Sigmoid colon (tissue), 7 donors: ENCODE data around the gene PSENEN. TPM values are rescaled to one million over a fixed set of nuclear protein-coding genes. Genes with fewer than 3 reads are reported as not detected.

Source experiments
- DNase-seq: peaks from one replicate; pipeline ENCODE4 v3.0.0-alpha.2; 2019
- H3K27ac ChIP-seq, 4 donors: fragments of 200-600 bp; sonication (generic); one replicate each; pipeline ENCODE4 v1.5.1; 2016 to 2019; ENCODE audit warnings: mild to moderate bottlenecking in 1 of 4
- H3K27me3 ChIP-seq, 3 donors: fragments of 200-600 bp; sonication (generic); one replicate each; pipeline ENCODE4 v1.5.1; 2019; ENCODE audit warnings: mild to moderate bottlenecking in 1 of 3
- H3K36me3 ChIP-seq, 4 donors: fragments of 200-600 bp; sonication (generic); one replicate each; pipeline ENCODE4 v1.5.1; 2016 to 2019
- H3K4me1 ChIP-seq, 4 donors: fragments of 200-600 bp; sonication (generic); one replicate each; pipeline ENCODE4 v1.5.1; 2017 to 2019
- H3K4me3 ChIP-seq, 4 donors: fragments of 200-600 bp; sonication (generic); one replicate each; pipeline ENCODE4 v1.5.1; 2017 to 2019; ENCODE audit warnings: mild to moderate bottlenecking in 2 of 4, moderate library complexity in 1 of 4
- H3K9me3 ChIP-seq, 4 donors: fragments of 200-600 bp in 3 of 4; sonication (generic) in 3 of 4; one replicate each; pipeline versions ENCODE4 v1.5.1 to v1.6.1; 2013 to 2019
- EP300 ChIP-seq, 4 donors: sonication (generic); formaldehyde crosslinking; IDR thresholded peaks; one replicate each; pipeline ENCODE4 v1.6.1; 2017; ENCODE audit warnings: antibody characterized with exemption in 4 of 4
- POLR2A ChIP-seq, 2 donors: fragments of 450-650 bp; IDR thresholded peaks; one replicate each; pipeline ENCODE4 v1.6.1; 2016; ENCODE audit warnings: antibody characterized with exemption in 2 of 2, mild to moderate bottlenecking in 2 of 2, moderate library complexity in 2 of 2
- POLR2AphosphoS5 ChIP-seq, 4 donors: sonication (generic); formaldehyde crosslinking; IDR thresholded peaks; one replicate each; pipeline ENCODE4 v1.6.1; 2017; ENCODE audit warnings: antibody characterized with exemption in 4 of 4
- WGBS, 2 donors: extraction: QIAGEN DNeasy Blood & Tissue Kit; methylation state at CpG; one replicate each; pipeline ENCODE4 v1.1.7; 2013; 5-methylcytosine and 5-hydroxymethylcytosine counted together
- intact Hi-C: fragments of 100-400 bp; cut with DNase I; formaldehyde crosslinking; loops from one replicate; pipeline ENCODE4 v1.15.1; 2023
- polyA plus RNA-seq, 3 donors: library from polyadenylated mRNA; stranded (reverse); fragments of 200-250 nt; gene quantifications; one replicate each; pipeline ENCODE4 v1.2.3, GENCODE V29; 2013
- total RNA-seq, 4 donors: library from RNA; depleted of rRNA; stranded (reverse); fragments of >200 nt; gene quantifications; one replicate each; pipeline ENCODE4 v1.1.0, GENCODE V29; 2016
- TF ChIP-seq, protein P1 (sequence below), 4 experiments: fragments of 450-650 bp in 3 of 4; fragments of 200-600 bp in 1 of 4; IDR thresholded peaks; one replicate each; pipeline ENCODE4 v1.5.1; 2016 to 2019; ENCODE audit warnings: antibody characterized with exemption in 4 of 4, mild to moderate bottlenecking in 3 of 4, moderate library complexity in 2 of 4
- donor health status: healthy with polysubstance abuse.
- donor health status: Bipolar disorder and iron deficiency.
- donor health status: healthy.

Gene PSENEN
- total and polyA plus RNA-seq, 7 donors = 27.8 to 72.3 (median 44.9) TPM

GRCh38 chr19:35779033-35779432 is 33.6 kb downstream of the PSENEN start:
- Histone ChIP-seq H3K4me1 (peaks cover 0 to 19% (median 14%) of the 10 kb centered on the region in 4 donors), H3K27ac (no peak overlapping the region), H3K4me3 (no peak overlapping the region), H3K27me3 (no peaks in the 10 kb centered on the region), H3K9me3 (no peaks in the 10 kb centered on the region), H3K36me3 (peaks cover 11 to 43% (median 16%) of the 10 kb centered on the region in 4 donors)
- DNase-seq = no peak
- TF ChIP-seq POLR2AphosphoS5 (IDR thresholded peaks at IDR 0.05) = no peak
- intact Hi-C loops = loop anchor here (5.0 kb wide), 2 partner anchors 118 to 153 kb away; no protein-coding TSS in a partner anchor
- WGBS, 2 donors = 86 to 91% methylated on average over 8 of the region's 8 CpGs

DNA sequence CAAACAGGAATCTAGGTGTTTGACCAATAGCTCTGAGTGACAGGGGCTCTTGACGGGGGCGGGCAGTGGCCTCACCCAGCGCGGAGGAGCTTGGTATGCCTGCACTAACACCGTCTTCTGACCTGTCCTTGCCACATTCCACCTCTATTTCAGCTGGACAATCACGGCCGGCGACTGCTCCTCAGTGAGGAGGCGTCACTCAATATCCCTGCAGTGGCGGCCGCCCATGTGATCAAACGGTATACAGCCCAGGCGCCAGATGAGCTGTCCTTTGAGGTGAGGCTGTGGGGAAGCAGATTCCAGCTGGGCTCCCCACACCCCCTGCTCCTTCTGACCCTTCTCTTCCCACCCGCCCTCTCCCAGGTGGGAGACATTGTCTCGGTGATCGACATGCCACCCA is 34.6 kb downstream of the PSENEN start:
- peaks cover 11 to 50% (median 16%) of the 10 kb centered on the region in 4 donors for H3K36me3 ChIP-seq
- intact Hi-C loops = no loop called here
- TF ChIP-seq, protein P1, sequence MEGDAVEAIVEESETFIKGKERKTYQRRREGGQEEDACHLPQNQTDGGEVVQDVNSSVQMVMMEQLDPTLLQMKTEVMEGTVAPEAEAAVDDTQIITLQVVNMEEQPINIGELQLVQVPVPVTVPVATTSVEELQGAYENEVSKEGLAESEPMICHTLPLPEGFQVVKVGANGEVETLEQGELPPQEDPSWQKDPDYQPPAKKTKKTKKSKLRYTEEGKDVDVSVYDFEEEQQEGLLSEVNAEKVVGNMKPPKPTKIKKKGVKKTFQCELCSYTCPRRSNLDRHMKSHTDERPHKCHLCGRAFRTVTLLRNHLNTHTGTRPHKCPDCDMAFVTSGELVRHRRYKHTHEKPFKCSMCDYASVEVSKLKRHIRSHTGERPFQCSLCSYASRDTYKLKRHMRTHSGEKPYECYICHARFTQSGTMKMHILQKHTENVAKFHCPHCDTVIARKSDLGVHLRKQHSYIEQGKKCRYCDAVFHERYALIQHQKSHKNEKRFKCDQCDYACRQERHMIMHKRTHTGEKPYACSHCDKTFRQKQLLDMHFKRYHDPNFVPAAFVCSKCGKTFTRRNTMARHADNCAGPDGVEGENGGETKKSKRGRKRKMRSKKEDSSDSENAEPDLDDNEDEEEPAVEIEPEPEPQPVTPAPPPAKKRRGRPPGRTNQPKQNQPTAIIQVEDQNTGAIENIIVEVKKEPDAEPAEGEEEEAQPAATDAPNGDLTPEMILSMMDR (IDR thresholded peaks at IDR 0.05) = no peak
- no peak for TF ChIP-seq EP300 (IDR thresholded peaks at IDR 0.05)
- TF ChIP-seq POLR2A (IDR thresholded peaks at IDR 0.05) = no peak
- TF ChIP-seq POLR2AphosphoS5 (IDR thresholded peaks at IDR 0.05) = no peak
- no peak overlapping the region for H3K4me3 ChIP-seq
- 95 to 97% methylated on average over 16 of the region's 16 CpGs for WGBS, 2 donors
- no peak for DNase-seq
- no peaks in the 10 kb centered on the region for H3K27me3 ChIP-seq
- no peaks in the 10 kb centered on the region for H3K9me3 ChIP-seq
- peaks cover 0 to 13% (median 8%) of the 10 kb centered on the region in 4 donors for H3K4me1 ChIP-seq
- no peak overlapping the region for H3K27ac ChIP-seq

DNA sequence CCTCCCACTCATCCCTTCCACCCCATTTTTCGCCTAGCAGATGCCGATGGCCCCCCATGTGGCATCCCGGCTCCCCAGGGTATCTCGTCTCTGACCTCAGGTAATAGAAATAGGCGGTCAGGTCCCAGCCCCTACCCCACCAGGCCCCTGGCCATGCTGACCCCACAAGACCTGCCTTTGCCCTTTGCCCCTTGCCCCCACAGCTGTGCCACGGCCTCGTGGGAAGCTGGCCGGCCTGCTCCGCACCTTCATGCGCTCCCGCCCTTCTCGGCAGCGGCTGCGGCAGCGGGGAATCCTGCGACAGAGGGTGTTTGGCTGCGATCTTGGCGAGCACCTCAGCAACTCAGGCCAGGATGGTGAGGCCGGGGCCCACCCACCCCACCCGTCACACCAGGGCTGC is 35.3 kb downstream of the PSENEN start:
- no peaks in the 10 kb centered on the region for H3K9me3 ChIP-seq
- intact Hi-C loops = no loop called here
- TF ChIP-seq POLR2A (IDR thresholded peaks at IDR 0.05) (no peak), POLR2AphosphoS5 (IDR thresholded peaks at IDR 0.05) (no peak), EP300 (IDR thresholded peaks at IDR 0.05) (no peak)
- TF ChIP-seq, protein P1 (IDR thresholded peaks at IDR 0.05) = no peak
- H3K27me3 ChIP-seq = no peaks in the 10 kb centered on the region
- WGBS, 2 donors = 95 to 96% methylated on average over 20 of the region's 20 CpGs
- H3K4me3 ChIP-seq = no peak overlapping the region
- H3K27ac ChIP-seq = no peak overlapping the region
- H3K36me3 ChIP-seq = peaks cover 11 to 53% (median 16%) of the 10 kb centered on the region in 4 donors
- H3K4me1 ChIP-seq = peaks cover 0 to 13% (median 6%) of the 10 kb centered on the region in 4 donors
- DNase-seq = no peak

DNA sequence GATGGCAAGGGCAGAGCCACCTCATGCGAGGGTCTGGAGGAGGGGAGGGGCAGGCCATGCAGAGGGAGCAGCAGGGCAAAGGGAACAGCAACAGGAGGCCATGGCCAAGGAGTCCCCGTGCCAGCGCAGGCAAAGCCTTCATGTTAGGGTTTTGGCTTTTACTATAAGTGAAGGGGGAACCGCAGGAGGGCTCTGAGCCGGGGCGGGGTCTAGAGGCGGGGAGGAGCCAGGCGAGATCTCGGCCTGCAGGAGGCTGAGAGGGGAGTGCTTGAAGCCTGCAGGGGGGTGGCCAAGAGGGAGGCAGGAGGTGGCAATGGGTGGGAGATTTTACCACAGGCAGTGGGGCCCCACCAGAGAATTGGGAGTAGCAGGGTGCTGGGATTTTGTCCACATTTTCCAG is 36.2 kb downstream of the PSENEN start:
- no peak overlapping the region for H3K27ac ChIP-seq
- no peaks in the 10 kb centered on the region for H3K27me3 ChIP-seq
- intact Hi-C loops = no loop called here
- no peak for DNase-seq
- H3K36me3 ChIP-seq = peaks cover 11 to 53% (median 16%) of the 10 kb centered on the region in 4 donors
- no peak overlapping the region for H3K4me3 ChIP-seq
- WGBS, 2 donors = 88 to 95% methylated on average over 9 of the region's 9 CpGs
- H3K9me3 ChIP-seq = no peaks in the 10 kb centered on the region
- TF ChIP-seq POLR2AphosphoS5 (IDR thresholded peaks at IDR 0.05) (no peak), POLR2A (IDR thresholded peaks at IDR 0.05) (no peak), EP300 (IDR thresholded peaks at IDR 0.05) (no peak)
- TF ChIP-seq, protein P1 (IDR thresholded peaks at IDR 0.05) = no peak
- peaks cover 0 to 4% (median 0%) of the 10 kb centered on the region in 4 donors for H3K4me1 ChIP-seq

GRCh38 chr19:35782589-35782988 is 37.1 kb downstream of the PSENEN start:
- Histone ChIP-seq H3K4me3 (no peak overlapping the region), H3K4me1 (no peaks in the 10 kb centered on the region), H3K27me3 (no peaks in the 10 kb centered on the region), H3K27ac (no peak overlapping the region), H3K9me3 (no peaks in the 10 kb centered on the region), H3K36me3 (peaks cover 11 to 53% (median 16%) of the 10 kb centered on the region in 4 donors)
- intact Hi-C loops = no loop called here
- DNase-seq = no peak
- no peak for TF ChIP-seq POLR2AphosphoS5 (IDR thresholded peaks at IDR 0.05)
- TF ChIP-seq, protein P1 (IDR thresholded peaks at IDR 0.05) = no peak
- no peak for TF ChIP-seq POLR2A (IDR thresholded peaks at IDR 0.05)
- no peak for TF ChIP-seq EP300 (IDR thresholded peaks at IDR 0.05)
- 96 to 97% methylated on average over 12 of the region's 12 CpGs for WGBS, 2 donors
